IMR-90 (cell line): ENCODE measurements around the gene SPAG16. TPM values are rescaled to one million over a fixed set of nuclear protein-coding genes. Genes with fewer than 3 reads are reported as not detected.

Source experiments
- ATAC-seq: fragments of 200-7000 bp; cut with Tn5 transposase; 2 replicates; pipeline ENCODE4 v1.9.1; 2020; ENCODE audit warnings: low read depth, mild to moderate bottlenecking, moderate library complexity
- BruUV-seq: library from RNA; stranded (reverse); fragments of 400-500 nt; replicated peaks from 2 replicates; lab custom pipeline; 2021; lab: Mats Ljungman, UMichigan
- CTCF ChIA-PET: fragments of 300-600 bp; formaldehyde crosslinking; extraction: SDS; loops from one replicate; lab custom pipeline; 2021; ENCODE audit warnings: antibody characterized with exemption; lab: Yijun Ruan, JAX
- POLR2A ChIA-PET: fragments of 300-600 bp; sonication (Branson Sonifier 250); formaldehyde crosslinking; loops from one replicate; lab custom pipeline; 2022; ENCODE audit warnings: antibody characterized with exemption; ENCODE audit not compliant: unreplicated experiment; lab: Charles Lee
- DNase-seq: peaks from one replicate; pipeline ENCODE4 v3.0.0; 2013
- H2AFZ ChIP-seq: replicated peaks from 2 replicates; pipeline ENCODE3; 2013; ENCODE audit warnings: low read length, mild to moderate bottlenecking; ENCODE audit not compliant: poor library complexity
- H2AK5ac ChIP-seq: 2 replicates; pipeline ENCODE4 v1.6.1; 2013; ENCODE audit warnings: low read depth, low read length, inconsistent platforms
- H2AK9ac ChIP-seq: replicated peaks from 2 replicates; pipeline ENCODE3; 2013; ENCODE audit warnings: mild to moderate bottlenecking, low read depth, low read length, moderate library complexity; ENCODE audit not compliant: poor library complexity
- H2BK120ac ChIP-seq: 2 replicates; pipeline ENCODE4 v1.6.1; 2013; ENCODE audit warnings: low read depth, low read length, inconsistent platforms
- H2BK15ac ChIP-seq: 3 replicates; pipeline ENCODE4 v1.6.1; 2013; ENCODE audit warnings: low read depth, low read length, inconsistent platforms
- H2BK20ac ChIP-seq: 2 replicates; pipeline ENCODE4 v1.6.1; 2013; ENCODE audit warnings: low read depth, mild to moderate bottlenecking, inconsistent platforms, low read length, moderate library complexity
- H2BK5ac ChIP-seq: 2 replicates; pipeline ENCODE4 v1.6.1; 2013; ENCODE audit warnings: mild to moderate bottlenecking, low read depth, low read length, inconsistent platforms; ENCODE audit not compliant: poor library complexity, severe bottlenecking
- H3K14ac ChIP-seq: replicated peaks from 2 replicates; pipeline ENCODE4 v1.6.1; 2013; ENCODE audit warnings: low read depth, low read length, inconsistent platforms
- H3K18ac ChIP-seq: 2 replicates; pipeline ENCODE4 v1.6.1; 2013; ENCODE audit warnings: low read depth, low read length, control low read depth
- H3K23ac ChIP-seq: 2 replicates; pipeline ENCODE4 v1.6.1; 2013; ENCODE audit warnings: low read depth, low read length, inconsistent platforms
- H3K27ac ChIP-seq: 2 replicates; pipeline ENCODE4 v1.5.1; 2013; ENCODE audit warnings: mild to moderate bottlenecking, control low read depth, low read length; ENCODE audit not compliant: insufficient read depth
- H3K27me3 ChIP-seq: 2 replicates; pipeline ENCODE4 v1.6.1; 2013; ENCODE audit warnings: low read length; ENCODE audit not compliant: control insufficient read depth, insufficient read depth
- H3K36me3 ChIP-seq: 2 replicates; pipeline ENCODE4 v1.6.1; 2013; ENCODE audit warnings: low read length, mixed read lengths; ENCODE audit not compliant: control insufficient read depth, insufficient read depth
- H3K4ac ChIP-seq: 2 replicates; pipeline ENCODE4 v1.6.1; 2013; ENCODE audit warnings: low read depth, low read length, inconsistent platforms
- H3K4me1 ChIP-seq: 2 replicates; pipeline ENCODE4 v1.6.1; 2013; ENCODE audit warnings: low read length, mixed read lengths; ENCODE audit not compliant: control insufficient read depth, insufficient read depth
- H3K4me2 ChIP-seq: 2 replicates; pipeline ENCODE4 v1.6.1; 2013; ENCODE audit warnings: low read depth, mild to moderate bottlenecking, control low read depth, low read length, moderate library complexity
- H3K4me3 ChIP-seq: 2 replicates; pipeline ENCODE4 v1.5.1; 2013; ENCODE audit warnings: low read depth, mild to moderate bottlenecking, control low read depth, low read length, moderate library complexity; ENCODE audit not compliant: insufficient read depth
- H3K56ac ChIP-seq: 2 replicates; pipeline ENCODE4 v1.6.1; 2013; ENCODE audit warnings: low read length, inconsistent platforms; ENCODE audit not compliant: insufficient read depth; ENCODE audit errors: extremely low read depth
- H3K79me1 ChIP-seq, 2 experiments: 2 replicates each; pipeline ENCODE4 v1.6.1; 2013; ENCODE audit warnings: low read length in 2 of 2, inconsistent platforms in 1 of 2, low read depth in 1 of 2
- H3K9ac ChIP-seq: 2 replicates; pipeline ENCODE4 v1.6.1; 2013; ENCODE audit warnings: low read depth, low read length, control low read depth
- H3K9me1 ChIP-seq: 2 replicates; pipeline ENCODE4 v1.6.1; 2013; ENCODE audit warnings: low read length, inconsistent platforms; ENCODE audit not compliant: insufficient read depth
- H3K9me3 ChIP-seq: 2 replicates; pipeline ENCODE4 v1.6.1; 2013; ENCODE audit warnings: low read length; ENCODE audit not compliant: control insufficient read depth, insufficient read depth
- H4K20me1 ChIP-seq: 2 replicates; pipeline ENCODE4 v1.6.1; 2013; ENCODE audit warnings: low read length, inconsistent platforms; ENCODE audit not compliant: insufficient read depth
- H4K5ac ChIP-seq: 2 replicates; pipeline ENCODE4 v1.6.1; 2013; ENCODE audit warnings: mild to moderate bottlenecking, low read depth, low read length, control low read depth
- H4K8ac ChIP-seq, 2 experiments: 2 replicates each; pipeline ENCODE4 v1.6.1; 2013; ENCODE audit warnings: low read depth in 2 of 2, low read length in 2 of 2, control low read depth in 1 of 2, inconsistent platforms in 1 of 2
- H4K91ac ChIP-seq: 2 replicates; pipeline ENCODE4 v1.6.1; 2013; ENCODE audit warnings: low read depth, low read length, inconsistent platforms; ENCODE audit not compliant: insufficient read depth
- BHLHE40 ChIP-seq: fragments of 150-350 bp; IDR thresholded peaks from 2 replicates; pipeline ENCODE4 v1.6.1; 2016; ENCODE audit warnings: mild to moderate bottlenecking, low read depth, low read length
- CEBPB ChIP-seq: IDR thresholded peaks from 2 replicates; pipeline ENCODE4 v1.6.1; 2012; ENCODE audit warnings: low read depth, low read length, improper control_type of control experiment
- CHD1 ChIP-seq: IDR thresholded peaks from 2 replicates; pipeline ENCODE4 v1.6.1; 2012; ENCODE audit warnings: low read depth, low read length, improper control_type of control experiment
- CTCF ChIP-seq: conservative IDR thresholded peaks from 2 replicates; pipeline ENCODE4 v1.5.1; 2012; ENCODE audit warnings: mild to moderate bottlenecking, low read depth, low read length, improper control_type of control experiment
- FOS ChIP-seq: fragments of 150-350 bp; IDR thresholded peaks from 2 replicates; pipeline ENCODE4 v1.6.1; 2016; ENCODE audit warnings: low read depth, low read length
- MAFK ChIP-seq: IDR thresholded peaks from 2 replicates; pipeline ENCODE4 v1.6.1; 2012; ENCODE audit warnings: low read depth, low read length, improper control_type of control experiment
- MAZ ChIP-seq: IDR thresholded peaks from 2 replicates; pipeline ENCODE4 v1.6.1; 2012; ENCODE audit warnings: low read depth, mild to moderate bottlenecking, low read length, improper control_type of control experiment, moderate library complexity, borderline replicate concordance
- MXI1 ChIP-seq: IDR thresholded peaks from 2 replicates; pipeline ENCODE4 v1.6.1; 2012; ENCODE audit warnings: low read depth, mild to moderate bottlenecking, low read length, moderate library complexity, borderline replicate concordance
- NFE2L2 ChIP-seq: fragments of 150-350 bp; IDR thresholded peaks from 2 replicates; pipeline ENCODE4 v1.6.1; 2016; ENCODE audit warnings: low read depth, mild to moderate bottlenecking, low read length
- POLR2A ChIP-seq: IDR thresholded peaks from 2 replicates; pipeline ENCODE4 v1.6.1; 2012; ENCODE audit warnings: mild to moderate bottlenecking, low read depth, low read length
- RAD21 ChIP-seq: IDR thresholded peaks from 2 replicates; pipeline ENCODE4 v1.6.1; 2012; ENCODE audit warnings: low read length, improper control_type of control experiment
- RCOR1 ChIP-seq: IDR thresholded peaks from 2 replicates; pipeline ENCODE4 v1.6.1; 2012; ENCODE audit warnings: mild to moderate bottlenecking, low read length, improper control_type of control experiment; ENCODE audit not compliant: insufficient replicate concordance
- RFX5 ChIP-seq: IDR thresholded peaks from 2 replicates; pipeline ENCODE4 v1.8.0; 2012; ENCODE audit warnings: low read depth, mild to moderate bottlenecking, low read length, moderate library complexity
- SMC3 ChIP-seq: fragments of 150-350 bp; IDR thresholded peaks from 2 replicates; pipeline ENCODE4 v1.6.1; 2016; ENCODE audit warnings: low read depth, mild to moderate bottlenecking, antibody characterized with exemption, low read length, moderate library complexity
- USF2 ChIP-seq: fragments of 150-350 bp; IDR thresholded peaks from 2 replicates; pipeline ENCODE4 v1.6.1; 2017; ENCODE audit warnings: mild to moderate bottlenecking, antibody characterized with exemption, low read length, low read depth
- WGBS, 2 experiments: methylation state at CpG; one replicate each; pipeline versions ENCODE4 v1.1.5 to v1.1.7; 2013; ENCODE audit warnings: missing lambda C conversion rate in 2 of 2; ENCODE audit not compliant: insufficient read length in 1 of 2; ENCODE audit errors: extremely low coverage in 2 of 2; 5-methylcytosine and 5-hydroxymethylcytosine counted together
- dilution Hi-C: fragments of 300-500 bp; cut with HindIII; formaldehyde crosslinking; loops from one replicate; pipeline ENCODE4 v1.14.3; 2018; ENCODE audit warnings: low sequenced_read_pairs; ENCODE audit not compliant: unreplicated experiment
- in situ Hi-C: fragments of 300-500 bp; cut with MboI; formaldehyde crosslinking; loops from 3 replicates; pipeline ENCODE4 v1.14.3; 2019; ENCODE audit warnings: low sequenced_read_pairs, inconsistent platforms, mixed read lengths
- intact Hi-C: fragments of 100-400 bp; cut with micrococcal nuclease; formaldehyde crosslinking; loops from 2 replicates; pipeline ENCODE4 v1.10.0; 2022
- polyA plus RNA-seq, 3 experiments: library from polyadenylated mRNA; depleted of rRNA; stranded (reverse); fragments of >200 nt; gene quantifications; 2 replicates each; pipeline ENCODE4 v1.2.3, GENCODE V29; 2012; ENCODE audit warnings: low replicate concordance in 1 of 3
- total RNA-seq: library from RNA; depleted of rRNA; stranded (reverse); fragments of >200 nt; gene quantifications from 2 replicates; pipeline ENCODE4 v1.2.3, GENCODE V29; 2012
- TF ChIP-seq, protein P1 (sequence below): fragments of 150-350 bp; IDR thresholded peaks from 2 replicates; pipeline ENCODE4 v1.6.1; 2016; ENCODE audit warnings: low read depth, mild to moderate bottlenecking, low read length, moderate library complexity, borderline replicate concordance

Gene SPAG16
- total and polyA plus RNA-seq, 2 of the 4 experiments (the other 2 are of a cell fraction), result 7.3 to 13.5 TPM

- H4K91ac ChIP-seq, result no peak overlapping the region
- H3K4ac ChIP-seq, result no peak overlapping the region
- no peak overlapping the region for H2AK9ac ChIP-seq
- no peak overlapping the region for H3K9ac ChIP-seq
- no peaks in the 10 kb centered on the region for H3K4me1 ChIP-seq
- H4K5ac ChIP-seq, result no peak overlapping the region
- ChIA-PET POLR2A (no interaction called here), CTCF (no interaction called here)
- no peak overlapping the region for H3K4me2 ChIP-seq
- TF ChIP-seq MXI1 (no peak), BHLHE40 (no peak), CTCF (no peak), SMC3 (no peak), RAD21 (no peak), NFE2L2 (no peak), USF2 (no peak), RCOR1 (no peak), CEBPB (no peak), FOS (no peak), POLR2A (no peak), MAFK (no peak), CHD1 (no peak), MAZ (no peak), RFX5 (no peak)
- TF ChIP-seq, protein P1, sequence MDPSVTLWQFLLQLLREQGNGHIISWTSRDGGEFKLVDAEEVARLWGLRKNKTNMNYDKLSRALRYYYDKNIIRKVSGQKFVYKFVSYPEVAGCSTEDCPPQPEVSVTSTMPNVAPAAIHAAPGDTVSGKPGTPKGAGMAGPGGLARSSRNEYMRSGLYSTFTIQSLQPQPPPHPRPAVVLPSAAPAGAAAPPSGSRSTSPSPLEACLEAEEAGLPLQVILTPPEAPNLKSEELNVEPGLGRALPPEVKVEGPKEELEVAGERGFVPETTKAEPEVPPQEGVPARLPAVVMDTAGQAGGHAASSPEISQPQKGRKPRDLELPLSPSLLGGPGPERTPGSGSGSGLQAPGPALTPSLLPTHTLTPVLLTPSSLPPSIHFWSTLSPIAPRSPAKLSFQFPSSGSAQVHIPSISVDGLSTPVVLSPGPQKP, result no peak
- no peaks in the 10 kb centered on the region for H3K36me3 ChIP-seq
- H3K23ac ChIP-seq, result no peak overlapping the region
- DNase-seq (no peak), ATAC-seq (no peak)
- no peaks in the 10 kb centered on the region for H3K9me3 ChIP-seq
- H3K9me1 ChIP-seq, result no peaks in the 10 kb centered on the region
- dilution Hi-C loops (no loop called here), in situ Hi-C loops (no loop called here), intact Hi-C loops (no loop called here)
- H3K27me3 ChIP-seq, result no peaks in the 10 kb centered on the region
- H2BK20ac ChIP-seq, result no peak overlapping the region
- no peak overlapping the region for H2AK5ac ChIP-seq
- no peak overlapping the region for H3K27ac ChIP-seq
- 76% methylated on average over 3 of the region's 7 CpGs; no CpG with 5 or more reads in 1 of the 2 experiments for WGBS, 2 experiments
- H3K79me1 ChIP-seq, result no peaks in the 10 kb centered on the region
- BruUV-seq, result no TSS peak
- H3K14ac ChIP-seq, result no peak overlapping the region
- H3K56ac ChIP-seq, result no peak overlapping the region
- no peaks in the 10 kb centered on the region for H4K20me1 ChIP-seq
- no peak overlapping the region for H3K4me3 ChIP-seq
- H2BK5ac ChIP-seq, result no peak overlapping the region
- no peak overlapping the region for H2BK15ac ChIP-seq
- H4K8ac ChIP-seq, result no peak overlapping the region
- H2BK120ac ChIP-seq, result no peak overlapping the region
- H3K18ac ChIP-seq, result no peak overlapping the region
- no peak overlapping the region for H2AFZ ChIP-seq
Measured at GRCh38 chr2:213862407-213863076, 578.3 kb downstream of the SPAG16 start.
